Stimulated activated CD8-positive, alpha-beta memory T cell treated with anti-CD3 and anti-CD28 coated beads, Interleukin-2, amount 100 ng/mL, for 48 hours (primary cell): Measurements from ENCODE around the gene CRTC2.
A peak's percentile ranks its signal among the peaks of the same experiment; 100 is the strongest.
"Not testable (repeated sequence)": the region's sequence is repeated elsewhere in the genome, so short reads cannot be mapped to it uniquely, and the experiment has no call there.

ENCODE experiments used
- DNase-seq, 2 donors: peaks; one replicate each; pipeline ENCODE4 v3.0.0-alpha.2; 2020; ENCODE audit warnings: low read depth in 2 of 2

Gene CRTC2, protein sequence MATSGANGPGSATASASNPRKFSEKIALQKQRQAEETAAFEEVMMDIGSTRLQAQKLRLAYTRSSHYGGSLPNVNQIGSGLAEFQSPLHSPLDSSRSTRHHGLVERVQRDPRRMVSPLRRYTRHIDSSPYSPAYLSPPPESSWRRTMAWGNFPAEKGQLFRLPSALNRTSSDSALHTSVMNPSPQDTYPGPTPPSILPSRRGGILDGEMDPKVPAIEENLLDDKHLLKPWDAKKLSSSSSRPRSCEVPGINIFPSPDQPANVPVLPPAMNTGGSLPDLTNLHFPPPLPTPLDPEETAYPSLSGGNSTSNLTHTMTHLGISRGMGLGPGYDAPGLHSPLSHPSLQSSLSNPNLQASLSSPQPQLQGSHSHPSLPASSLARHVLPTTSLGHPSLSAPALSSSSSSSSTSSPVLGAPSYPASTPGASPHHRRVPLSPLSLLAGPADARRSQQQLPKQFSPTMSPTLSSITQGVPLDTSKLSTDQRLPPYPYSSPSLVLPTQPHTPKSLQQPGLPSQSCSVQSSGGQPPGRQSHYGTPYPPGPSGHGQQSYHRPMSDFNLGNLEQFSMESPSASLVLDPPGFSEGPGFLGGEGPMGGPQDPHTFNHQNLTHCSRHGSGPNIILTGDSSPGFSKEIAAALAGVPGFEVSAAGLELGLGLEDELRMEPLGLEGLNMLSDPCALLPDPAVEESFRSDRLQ

DNA sequence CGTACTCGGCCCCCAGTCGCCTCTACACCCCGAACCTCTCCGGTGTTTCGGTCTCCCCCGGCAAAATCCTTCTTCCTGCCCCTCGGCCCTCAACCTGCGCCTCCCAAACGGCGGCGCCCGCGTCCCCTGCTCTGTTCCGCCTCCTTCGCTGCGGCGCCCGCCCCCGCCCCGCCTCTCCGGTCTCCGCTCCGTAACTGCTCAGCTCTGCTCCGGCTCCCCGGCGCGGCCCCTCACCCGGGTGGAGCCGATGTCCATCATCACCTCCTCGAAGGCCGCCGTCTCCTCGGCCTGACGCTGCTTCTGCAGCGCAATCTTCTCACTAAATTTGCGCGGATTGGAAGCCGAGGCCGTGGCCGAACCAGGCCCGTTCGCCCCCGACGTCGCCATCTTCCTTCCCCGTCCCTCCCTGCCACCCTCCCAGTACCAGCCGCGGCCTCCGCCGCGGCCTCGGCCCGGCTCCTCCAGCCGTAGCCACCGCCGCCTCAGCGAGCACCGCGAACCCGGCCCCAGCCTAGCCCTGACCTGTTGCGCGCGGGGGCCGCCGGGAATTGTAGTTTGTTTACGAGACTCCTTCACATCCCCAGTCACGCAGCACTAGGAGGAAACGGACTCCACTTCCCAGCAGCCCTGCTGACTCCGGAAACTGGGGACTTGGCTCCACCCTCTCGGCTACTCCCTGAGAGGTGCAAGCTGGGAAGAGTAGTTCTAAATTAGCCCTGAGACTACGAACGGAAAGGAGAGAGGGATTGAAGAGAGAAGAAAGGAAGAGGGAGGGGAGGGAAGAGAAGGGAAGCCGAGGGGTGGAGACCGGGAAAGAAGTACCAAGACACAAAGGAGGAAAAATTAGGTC, at the start of gene CRTC2:
CRTC2 (minus strand) TSS at position 502 of the 850 bp plus-strand sequence; CDS start at position 387, 115 bp downstream.
- DNase-seq = peak; percentile 92 to 95

DNA sequence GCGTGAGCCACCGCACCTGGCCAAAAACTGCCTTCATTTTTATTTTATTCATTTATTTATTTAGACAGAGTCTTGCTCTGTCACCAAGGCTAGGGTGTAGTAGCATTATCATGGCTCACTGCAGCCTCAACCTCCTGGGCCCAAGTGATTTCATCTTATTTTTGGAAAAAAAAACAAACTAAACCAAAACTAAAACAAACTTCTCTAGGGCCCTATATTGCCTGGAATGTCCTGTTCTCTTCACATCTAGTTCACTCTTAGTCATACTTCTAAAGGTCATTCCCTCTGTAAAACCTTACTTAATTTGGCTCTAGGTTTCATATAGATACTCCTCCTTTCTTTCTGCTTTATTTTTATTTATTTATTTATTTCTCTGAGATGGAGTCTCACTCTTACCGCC, 47.7 kb upstream of the CRTC2 start:
- DNase-seq = no peak

DNA sequence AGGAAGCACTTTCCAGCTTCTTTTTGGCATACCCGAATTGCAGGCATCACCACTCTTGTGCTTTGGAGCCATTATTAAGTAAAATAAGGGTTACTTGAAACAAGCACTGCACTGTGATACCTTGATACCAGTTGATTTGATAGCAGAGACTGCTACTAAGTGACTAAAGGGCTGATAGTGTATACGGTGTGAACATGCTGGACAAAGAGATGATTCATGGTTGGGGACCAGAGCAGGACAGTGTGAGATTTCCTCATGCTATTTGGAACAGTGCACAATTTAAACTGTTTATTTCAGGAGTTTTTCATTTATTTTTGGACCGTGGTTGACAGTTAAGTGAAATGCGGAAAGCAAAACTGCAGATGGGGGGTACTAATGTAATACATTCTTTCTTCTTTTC, 42.0 kb upstream of the CRTC2 start:
- DNase-seq = no peak

DNA sequence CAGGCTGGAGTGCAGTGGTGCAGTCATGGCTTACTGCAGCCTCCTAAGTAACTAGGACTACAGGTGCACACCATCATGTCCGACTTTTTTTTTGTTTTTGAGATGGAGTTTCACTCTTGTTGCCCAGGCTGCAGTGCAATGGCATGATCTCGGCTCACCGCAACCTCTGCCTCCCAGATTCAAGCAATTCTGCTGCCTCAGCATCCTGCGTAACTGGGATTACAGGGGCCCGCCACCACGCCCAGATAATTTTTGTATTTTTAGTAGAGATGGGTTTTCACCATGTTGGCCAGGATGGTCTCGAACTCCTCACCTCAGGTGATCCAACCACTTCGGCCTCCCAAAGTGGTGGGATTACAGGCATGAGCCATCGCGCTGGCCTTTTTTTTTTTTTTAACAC, 38.5 kb upstream of the CRTC2 start:
- DNase-seq = not testable (repeated sequence)

DNA sequence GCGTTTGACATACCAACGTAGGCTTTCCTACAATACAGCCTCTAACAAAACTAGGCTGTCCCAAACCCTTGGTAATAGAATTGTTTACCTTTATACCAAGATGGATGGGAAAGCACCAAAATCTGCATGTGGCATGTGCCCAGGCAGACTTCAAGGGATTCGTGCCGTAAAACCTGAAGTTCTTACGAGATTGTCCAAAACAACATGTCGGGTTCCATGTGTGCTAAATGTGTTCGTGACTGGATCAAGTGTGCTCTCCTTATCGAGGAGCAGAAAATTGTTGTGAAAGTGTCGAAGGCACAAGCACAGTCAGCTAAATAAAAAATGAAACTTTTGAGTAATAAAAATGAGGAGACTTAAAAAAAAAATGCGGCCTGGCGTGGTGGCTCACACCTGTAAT, 37.2 kb upstream of the CRTC2 start:
- no peak for DNase-seq

DNA sequence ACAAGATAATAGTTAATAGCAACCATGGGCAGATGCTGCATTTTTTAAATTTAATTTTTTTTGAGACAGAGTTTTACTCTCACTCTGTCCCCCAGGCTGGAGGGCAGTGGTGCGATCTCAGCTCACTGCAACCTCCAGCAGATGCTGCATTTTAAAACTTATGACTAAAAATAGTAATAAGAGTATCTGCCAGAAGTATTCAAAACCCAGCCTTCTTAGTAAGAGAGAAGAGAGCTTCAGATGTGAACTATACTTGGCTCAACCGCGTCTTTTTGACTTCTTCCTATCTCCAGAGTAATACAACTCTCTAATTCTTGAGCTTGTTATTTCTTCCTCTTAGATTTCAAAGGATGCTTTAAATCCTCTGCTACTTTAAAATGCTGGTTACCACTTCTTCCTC, 36.8 kb upstream of the CRTC2 start:
- no peak for DNase-seq

DNA sequence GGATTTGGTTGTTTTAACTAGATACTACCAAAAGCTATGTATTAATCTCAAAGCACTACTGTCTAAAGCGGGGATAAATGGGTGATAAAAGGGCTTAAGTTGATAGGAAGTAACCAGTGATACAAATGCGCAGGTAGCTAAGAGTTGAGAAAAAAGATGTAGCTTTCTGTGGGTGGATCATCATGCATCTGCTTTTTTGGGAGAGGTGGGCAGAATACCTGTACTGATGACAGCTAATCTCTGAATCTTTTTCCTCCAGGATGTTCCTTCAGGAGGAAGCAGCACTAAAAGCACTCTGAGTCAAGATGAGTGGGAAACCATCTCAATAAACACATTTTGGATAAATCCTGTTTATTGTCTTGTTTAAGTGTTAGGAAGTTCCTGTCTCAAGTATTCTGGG, 33.4 kb upstream of the CRTC2 start:
- no peak for DNase-seq

DNA sequence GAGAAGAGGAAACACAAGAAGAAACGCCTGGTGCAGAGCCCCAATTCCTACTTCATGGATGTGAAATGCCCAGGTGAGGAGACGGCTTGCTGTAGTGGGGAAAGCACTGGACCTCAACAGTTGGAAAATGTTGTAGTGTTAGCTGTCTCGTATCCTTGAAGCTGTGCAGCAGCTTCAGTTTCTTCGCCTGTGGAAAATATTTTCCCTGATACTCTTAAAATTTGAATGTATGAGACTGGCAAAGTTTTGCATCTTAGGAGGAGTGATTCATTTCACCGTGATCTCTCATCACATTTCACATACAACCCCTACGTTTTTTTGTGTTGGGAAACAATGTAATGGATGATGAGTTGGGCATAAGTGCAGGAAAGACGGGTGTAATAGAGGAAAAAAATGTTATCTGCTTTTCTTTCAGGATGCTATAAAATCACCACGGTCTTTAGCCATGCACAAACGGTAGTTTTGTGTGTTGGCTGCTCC, 32.8 kb upstream of the CRTC2 start:
- DNase-seq = no peak

DNA sequence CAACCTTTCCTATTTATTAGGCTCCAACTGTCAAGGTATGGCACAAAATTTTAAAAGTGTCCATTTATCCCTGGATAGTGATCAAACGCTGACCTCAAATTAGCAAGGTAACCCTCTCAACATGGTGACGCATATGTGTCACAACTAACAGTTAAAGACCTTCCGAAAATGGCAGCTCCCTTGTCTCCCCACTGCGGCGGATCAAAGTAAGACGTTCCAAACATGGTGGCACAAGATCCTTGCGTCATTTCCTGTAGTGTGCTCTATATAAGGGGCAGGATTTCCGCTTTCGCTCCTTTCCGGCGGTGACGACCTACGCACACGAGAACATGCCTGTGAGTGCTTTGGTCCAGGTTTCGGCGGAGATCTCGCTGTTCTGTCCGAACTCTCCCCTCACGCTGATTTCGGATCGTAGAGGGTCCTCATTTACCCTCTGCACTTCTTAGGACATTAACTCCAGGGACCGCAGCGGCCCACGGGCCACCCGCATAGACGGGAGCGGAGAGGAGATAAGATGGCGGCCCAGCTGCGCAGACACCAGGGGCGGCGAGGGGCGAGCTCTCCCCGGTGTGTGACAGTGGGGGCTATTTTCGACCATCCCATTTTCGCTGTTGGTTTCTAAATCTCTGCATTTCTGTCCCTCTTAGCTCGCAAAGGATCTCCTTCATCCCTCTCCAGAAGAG, 32.2 kb upstream of the CRTC2 start, which contains the start of gene RPS27:
RPS27 (plus strand) TSS at position 295 of the 683 bp plus-strand sequence; CDS start at position 330, 35 bp downstream.
- peak; percentile 64 to 67 for DNase-seq

DNA sequence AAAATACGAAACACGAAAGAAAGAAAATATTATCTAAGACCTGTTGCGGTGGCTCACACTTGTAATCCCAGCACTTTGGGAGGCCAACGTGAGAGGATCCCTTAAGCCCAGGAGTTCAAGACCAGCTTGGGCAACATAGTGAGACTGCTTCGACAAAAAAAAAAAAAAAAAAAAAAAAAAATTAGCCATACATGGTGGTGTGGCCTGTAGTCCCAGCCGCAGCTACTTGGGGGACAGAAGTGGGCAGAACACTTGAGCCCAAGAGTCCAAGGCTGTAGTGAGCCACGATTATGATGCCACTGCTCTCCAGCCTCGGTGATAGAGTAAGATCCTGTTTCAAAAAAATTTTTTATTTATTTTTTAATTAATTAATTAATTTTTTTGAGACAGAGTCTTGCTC, 29.2 kb upstream of the CRTC2 start:
- no peak for DNase-seq

DNA sequence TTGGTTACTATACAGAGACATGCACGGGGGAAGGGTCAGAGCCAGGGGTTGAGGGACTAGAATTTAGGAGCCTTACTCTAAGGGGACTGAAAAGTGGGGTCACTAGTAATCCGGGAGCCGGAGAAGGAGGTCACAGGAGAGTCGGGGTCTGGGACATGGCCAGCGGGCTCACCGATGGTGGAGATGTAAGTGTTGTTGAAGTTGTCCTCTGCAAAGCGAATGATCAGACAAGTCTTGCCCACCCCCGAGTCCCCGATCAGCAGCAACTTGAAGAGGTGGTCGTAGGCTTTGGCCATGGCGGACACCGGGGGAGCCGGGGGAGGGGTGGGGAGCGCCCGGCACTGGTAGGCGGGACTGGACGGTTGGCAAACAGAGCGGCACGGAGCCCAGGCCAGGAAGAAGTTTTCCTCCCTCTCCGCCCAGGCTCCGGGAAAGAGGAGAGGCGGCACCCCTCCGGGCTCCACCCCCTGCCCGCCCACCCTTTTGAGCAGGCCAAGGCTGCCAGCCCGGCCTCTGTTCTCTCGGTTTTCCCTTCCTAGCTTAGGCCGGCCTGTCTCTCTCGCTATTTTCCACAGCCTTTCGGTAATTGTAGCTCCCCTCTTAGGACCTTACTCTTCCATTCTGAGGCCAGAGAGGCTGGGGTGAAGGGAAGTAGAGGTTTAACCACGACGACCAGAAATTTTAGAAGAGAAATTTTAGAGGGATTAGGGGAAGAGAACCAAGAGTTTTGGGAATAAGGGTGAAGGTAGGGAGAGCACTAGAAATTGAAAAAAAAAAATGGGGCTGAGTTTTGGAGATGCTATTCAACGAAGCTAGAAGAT, 27.7 kb upstream of the CRTC2 start, which contains the start of gene RAB13:
RAB13 (minus strand) TSS at position 399 of the 821 bp plus-strand sequence; CDS start at position 296, 103 bp downstream.
- DNase-seq = no peak

DNA sequence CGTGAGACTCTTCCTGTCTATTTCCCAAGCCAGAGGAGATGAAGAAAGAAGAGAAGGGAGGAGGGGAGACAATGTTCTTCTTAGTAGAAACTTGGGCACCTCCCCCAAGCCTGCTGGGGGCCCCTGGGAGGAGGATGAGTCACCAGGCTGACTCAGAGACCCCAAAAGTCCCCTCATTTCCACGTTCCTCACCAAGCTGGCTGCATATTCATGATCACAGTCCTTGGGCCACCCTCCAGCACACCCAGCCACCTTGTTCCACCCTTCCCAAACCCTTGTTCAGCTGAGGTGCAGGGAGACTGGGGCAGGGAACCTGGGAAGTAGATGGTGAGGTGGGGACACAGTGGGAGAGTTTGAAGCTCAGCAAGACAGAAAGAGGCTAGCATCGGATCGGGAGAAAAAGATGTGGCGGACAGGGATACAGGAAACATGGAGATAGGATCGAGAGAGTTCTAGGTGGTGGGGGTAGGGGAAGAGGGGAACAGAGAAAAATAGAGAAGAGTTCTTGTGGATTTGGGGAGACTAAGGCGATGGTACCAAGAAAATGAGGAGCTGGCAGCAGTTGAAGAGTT, 27.0 kb upstream of the CRTC2 start:
- peak; percentile 38 to 43 for DNase-seq

DNA sequence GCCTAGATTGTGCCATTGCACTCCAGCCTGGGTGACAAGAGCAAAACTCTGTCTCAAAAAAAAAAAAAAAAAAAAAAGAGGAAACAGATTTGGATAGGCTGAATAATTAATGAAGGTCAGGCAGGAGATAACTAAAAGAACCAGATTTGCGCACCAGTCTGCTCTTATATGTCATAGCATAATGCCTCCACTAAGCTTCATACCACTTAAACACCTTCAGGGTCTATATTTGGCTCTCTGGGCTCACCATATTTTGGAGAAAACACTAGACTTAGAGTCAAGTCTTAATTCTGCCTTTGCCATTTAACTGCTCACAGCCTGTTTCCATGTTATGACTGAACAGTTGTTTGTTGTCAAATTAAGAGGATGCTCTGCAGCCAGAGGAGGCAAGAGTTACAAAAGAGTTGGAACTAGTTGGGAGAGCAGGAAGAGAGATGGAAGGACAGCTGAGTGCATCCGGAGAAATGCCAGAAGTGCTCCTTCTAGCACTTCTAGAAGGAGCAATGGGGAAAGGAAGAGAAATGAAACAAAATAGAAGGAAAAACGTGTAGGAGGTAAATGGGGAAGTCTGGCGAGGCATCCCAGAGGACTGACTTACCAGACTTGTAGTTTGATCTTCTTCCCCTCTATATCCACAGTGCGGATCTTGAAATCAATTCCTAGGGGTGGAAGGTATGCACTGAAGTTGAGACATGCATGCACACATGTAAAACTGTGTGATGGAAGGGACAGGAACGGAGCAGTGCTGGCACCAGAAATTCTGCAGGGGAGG, 25.9 kb upstream of the CRTC2 start:
- DNase-seq = no peak

DNA sequence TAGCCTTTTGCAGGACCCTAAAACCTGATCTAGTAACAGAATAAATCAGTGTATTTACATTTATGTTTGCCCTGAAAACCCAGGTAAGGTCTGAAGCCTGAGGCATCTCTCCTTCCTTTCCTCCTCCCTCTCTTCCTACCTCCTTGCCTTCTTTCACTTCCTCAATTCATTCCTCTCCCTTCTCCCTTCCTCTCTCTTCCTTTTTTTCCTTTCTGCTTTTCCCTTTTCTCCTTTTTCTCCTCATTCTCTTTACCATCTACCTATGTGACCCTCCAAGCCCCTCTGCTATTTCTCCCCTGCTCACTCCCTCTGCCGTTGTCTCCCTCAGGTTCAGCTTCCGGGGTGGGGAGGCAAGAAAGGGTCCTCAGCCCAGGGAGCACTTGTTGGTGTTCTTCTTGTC, 23.3 kb upstream of the CRTC2 start:
- not testable (repeated sequence) for DNase-seq

DNA sequence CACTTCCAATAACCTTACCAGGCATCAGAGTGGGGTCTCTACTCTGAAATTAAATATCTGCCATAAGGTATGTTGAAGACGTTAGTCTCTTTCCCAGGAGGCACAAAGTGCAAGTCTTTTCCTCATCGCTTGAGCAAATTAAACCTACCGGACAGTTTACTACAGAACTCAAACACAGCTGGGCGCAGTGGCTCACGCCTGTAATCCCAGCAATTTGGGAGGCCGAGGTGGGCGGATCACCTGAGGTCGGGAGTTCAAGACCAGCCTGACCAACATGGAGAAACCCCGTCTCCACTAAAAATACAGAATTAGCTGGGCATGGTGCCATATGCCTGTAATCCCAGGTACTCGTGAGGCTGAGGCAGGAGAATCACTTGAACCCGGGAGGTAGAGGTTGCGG, 20.7 kb upstream of the CRTC2 start:
- DNase-seq = not testable (repeated sequence)

DNA sequence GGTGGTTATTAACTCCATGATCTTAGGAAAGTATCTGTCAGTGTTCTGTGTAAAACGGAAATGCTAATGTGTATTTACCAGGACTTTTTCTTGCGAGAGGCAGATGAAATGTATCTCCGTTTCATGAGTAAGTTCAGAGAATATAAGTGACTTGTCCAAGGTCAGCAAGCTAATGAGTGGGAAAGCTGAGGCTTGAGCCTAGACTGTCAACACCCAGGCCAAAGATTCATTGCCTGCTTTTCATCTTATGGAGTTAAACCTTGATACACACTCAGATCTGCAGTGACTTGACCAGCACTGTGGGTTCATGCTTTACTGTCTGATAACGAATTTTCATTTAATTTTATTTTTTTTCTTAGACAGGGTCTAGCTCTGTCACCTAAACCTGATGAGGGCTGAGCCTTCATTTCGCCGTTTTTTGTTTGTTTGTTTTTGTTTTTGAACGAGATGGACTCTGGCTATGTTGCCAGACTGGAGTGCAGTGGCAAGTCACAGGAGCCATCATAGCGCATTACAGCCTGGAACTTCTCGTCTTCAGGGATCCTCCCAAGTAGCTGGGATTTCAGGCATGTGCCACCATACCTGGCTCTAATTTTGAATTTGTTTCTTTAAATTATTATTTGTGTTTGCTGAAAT, 20.0 kb upstream of the CRTC2 start:
- no peak for DNase-seq

DNA sequence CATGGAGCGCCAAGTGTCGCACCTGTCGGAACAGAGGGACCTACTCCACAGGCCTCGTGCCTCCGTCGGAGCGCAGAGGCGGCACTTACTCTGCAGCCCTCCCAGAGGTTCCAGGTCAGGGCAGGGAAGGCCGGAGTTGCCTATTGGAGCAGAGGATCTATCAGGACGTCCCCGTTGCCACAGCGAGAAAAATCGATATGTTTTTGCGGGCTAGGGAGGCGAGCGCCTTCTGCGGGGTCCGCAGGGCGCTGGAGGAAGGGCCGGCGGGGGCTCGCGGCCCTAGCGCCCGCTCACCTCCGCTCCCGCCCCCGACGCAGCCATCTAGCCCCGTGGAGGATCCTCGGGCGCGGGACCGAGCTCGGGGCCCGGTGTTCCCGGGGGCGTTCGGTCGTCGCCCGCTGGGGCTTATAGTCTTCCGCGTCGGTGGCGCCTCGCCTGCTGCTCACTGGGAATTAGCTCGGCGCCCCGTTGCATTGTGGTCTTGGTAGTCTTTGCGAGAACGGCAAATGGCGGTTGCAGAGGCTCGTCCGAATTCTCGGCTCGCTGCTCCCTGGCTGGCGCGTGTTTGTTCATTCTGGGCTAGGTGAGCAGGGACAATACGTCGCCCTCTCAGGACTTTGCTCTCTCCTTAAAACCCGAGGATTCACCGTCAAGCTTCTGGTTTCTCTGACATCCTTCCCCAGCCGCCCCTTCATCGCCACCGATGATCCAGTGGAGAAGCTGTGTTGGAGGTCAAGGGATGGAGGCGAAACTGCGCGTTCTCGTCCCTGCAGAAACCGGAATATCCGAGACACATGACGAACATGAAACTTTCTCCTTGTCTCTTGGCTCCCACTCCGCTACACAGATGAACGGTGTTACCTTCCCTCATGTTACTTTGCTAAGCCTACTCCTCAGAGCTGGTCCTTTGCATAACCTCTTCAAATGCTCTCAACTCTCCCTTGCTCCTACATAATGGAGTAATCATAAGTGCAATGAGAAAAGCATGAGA, 19.1 kb upstream of the CRTC2 start, which contains the start of gene JTB:
JTB (minus strand) TSS at position 425 of the 991 bp plus-strand sequence; CDS start at position 3, 422 bp downstream.
- DNase-seq = peak; percentile 74 to 78
